Measurements from ENCODE around the gene LRP6. TPM values are rescaled to one million over a fixed set of nuclear protein-coding genes. Genes with fewer than 3 reads are reported as not detected.

The LRP6 gene
- total and polyA plus RNA-seq, 10 of the 15 experiments (the other 5 are each of a cell fraction or from before 2014, with no cell fraction given) = 1.5 to 14.9 (median 6.1) TPM

DNA sequence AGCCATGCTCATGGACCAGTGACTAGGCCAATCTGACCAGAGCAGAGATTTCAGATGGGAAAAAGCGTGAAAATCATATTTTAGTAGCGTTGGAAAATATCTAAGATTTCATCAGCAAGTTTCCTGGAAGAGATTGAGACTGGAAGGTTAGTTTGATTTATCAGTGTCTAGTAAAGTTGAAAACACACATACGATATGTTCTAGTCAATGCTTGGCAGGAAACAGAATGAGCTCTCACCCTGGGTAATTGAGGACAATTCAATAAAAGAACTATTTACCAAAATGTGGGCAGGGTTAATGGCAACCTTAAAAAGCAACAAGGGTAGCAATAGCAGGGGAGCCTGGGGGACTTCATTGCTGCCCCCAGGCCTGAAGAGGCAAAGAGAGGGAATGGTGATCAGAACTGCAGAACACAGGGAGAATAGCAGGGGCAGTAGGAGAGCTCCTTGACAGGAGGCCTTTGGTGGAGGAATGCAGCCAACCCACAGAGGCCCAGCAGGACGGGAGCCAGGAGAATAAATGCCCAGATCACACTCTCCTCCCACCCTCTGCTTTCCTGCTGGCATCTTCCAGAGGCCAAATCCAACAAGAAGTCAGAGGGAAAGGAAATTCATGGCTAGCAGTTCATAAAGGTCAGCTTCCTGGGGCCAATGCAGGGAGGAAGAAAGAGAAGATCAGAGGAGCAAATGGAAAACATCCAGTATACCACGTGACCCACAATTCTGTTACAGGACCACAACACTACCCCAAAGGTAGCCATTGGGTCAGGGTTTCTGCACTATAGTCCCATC is 27.6 kb upstream of the LRP6 start:
- no peaks in the 10 kb centered on the region for H4K20me1 ChIP-seq (ENCODE audit: control insufficient read depth, insufficient read depth)
- CTCF ChIA-PET = no interaction called here
- RAD21 ChIA-PET (ENCODE audit: unreplicated experiment) = no interaction called here
- no peak overlapping the region for H2AFZ ChIP-seq (ENCODE audit: control insufficient read depth, low read depth, low read length)
- no peak overlapping the region for H3K4me2 ChIP-seq (ENCODE audit: control insufficient read depth, insufficient read depth)
- FAIRE-seq (no peak), ATAC-seq (no peak), DNase-seq (ENCODE audit: low read depth, low spot score) (no peak)
- BruUV-seq (replicated peaks) = no TSS peak
- no peak for TF ChIP-seq BCLAF1 (IDR thresholded peaks at IDR 0.05)
- no peaks in the 10 kb centered on the region for H3K79me2 ChIP-seq (ENCODE audit: control insufficient read depth, insufficient read depth, low read length)
- no peaks in the 10 kb centered on the region for H3K4me1 ChIP-seq (ENCODE audit: control insufficient read depth, insufficient read depth, low read length)
- no peaks in the 10 kb centered on the region for H3K36me3 ChIP-seq (ENCODE audit: control insufficient read depth in 2 of 2, insufficient read depth in 2 of 2, low read length in 1 of 2)
- H3K9ac ChIP-seq (ENCODE audit: control insufficient read depth, insufficient read depth, low read length) = no peak overlapping the region
- no peak overlapping the region for H3K27ac ChIP-seq (ENCODE audit: control insufficient read depth, insufficient read depth)
- H3K27me3 ChIP-seq (replicated peaks in 1 of 2; ENCODE audit: control insufficient read depth in 2 of 2, insufficient read depth in 2 of 2, low read length in 1 of 2) = no peaks in the 10 kb centered on the region
- SMC1A ChIA-PET (ENCODE audit: uncharacterized antibody, unreplicated experiment) = no interaction called here
- POLR2A ChIA-PET = no interaction called here
- intact Hi-C loops (cut with micrococcal nuclease; ENCODE audit: unreplicated experiment) = no loop called here
- in situ Hi-C loops (cut with MboI) = no loop called here
- 52% methylated on average over 5 of the region's 5 CpGs for WGBS (ENCODE audit: insufficient coverage, insufficient replicate concordance, low lambda C conversion rate, missing lambda C conversion rate)
- no peaks in the 10 kb centered on the region; the same call in 2 of the 3 replicates for H3K9me3 ChIP-seq (replicated peaks; ENCODE audit: control insufficient read depth, insufficient read depth, low read length)
- no peak overlapping the region for H3K4me3 ChIP-seq

DNA sequence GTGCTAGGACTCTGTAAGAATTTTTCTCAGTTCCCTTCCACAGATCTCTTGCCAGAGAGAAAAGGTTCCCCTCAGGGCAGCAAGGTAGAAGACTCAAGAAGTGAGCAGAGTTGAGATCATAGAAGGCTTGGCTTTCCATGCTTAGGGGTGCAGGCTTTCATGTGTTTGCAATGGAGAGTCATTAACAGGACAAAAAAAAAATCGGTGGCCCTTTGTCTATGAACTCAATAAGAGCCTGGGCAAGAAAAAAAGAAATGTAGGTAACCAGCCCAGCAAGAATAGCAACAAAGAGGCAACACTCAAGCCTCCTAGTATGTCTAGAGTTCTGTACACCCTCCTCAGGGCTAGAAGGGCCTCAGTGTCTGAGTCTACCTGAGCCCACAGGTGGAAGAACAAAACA is 23.4 kb upstream of the LRP6 start:
- intact Hi-C loops (cut with micrococcal nuclease; ENCODE audit: unreplicated experiment) = no loop called here
- POLR2A ChIA-PET = no interaction called here
- Histone ChIP-seq H3K27me3 (replicated peaks in 1 of 2; ENCODE audit: control insufficient read depth in 2 of 2, insufficient read depth in 2 of 2, low read length in 1 of 2) (peaks cover 0 to 2% of the 10 kb centered on the region in 2 experiments; a peak in 1 of 4 replicates), H3K79me2 (ENCODE audit: control insufficient read depth, insufficient read depth, low read length) (no peaks in the 10 kb centered on the region), H3K9me3 (replicated peaks; ENCODE audit: control insufficient read depth, insufficient read depth, low read length) (no peaks in the 10 kb centered on the region; the same call in 2 of the 3 replicates), H3K36me3 (ENCODE audit: control insufficient read depth in 2 of 2, insufficient read depth in 2 of 2, low read length in 1 of 2) (no peaks in the 10 kb centered on the region), H3K9ac (ENCODE audit: control insufficient read depth, insufficient read depth, low read length) (no peak overlapping the region), H3K4me1 (ENCODE audit: control insufficient read depth, insufficient read depth, low read length) (no peaks in the 10 kb centered on the region), H3K4me2 (ENCODE audit: control insufficient read depth, insufficient read depth) (no peak overlapping the region), H2AFZ (ENCODE audit: control insufficient read depth, low read depth, low read length) (no peak overlapping the region), H3K4me3 (no peak overlapping the region), H4K20me1 (ENCODE audit: control insufficient read depth, insufficient read depth) (no peaks in the 10 kb centered on the region), H3K27ac (ENCODE audit: control insufficient read depth, insufficient read depth) (no peak overlapping the region)
- CTCF ChIA-PET = no interaction called here
- DNase-seq (ENCODE audit: low read depth, low spot score) (no peak), ATAC-seq (no peak), FAIRE-seq (no peak)
- in situ Hi-C loops (cut with MboI) = no loop called here
- no TSS peak for BruUV-seq (replicated peaks)
- SMC1A ChIA-PET (ENCODE audit: uncharacterized antibody, unreplicated experiment) = no interaction called here
- WGBS (ENCODE audit: insufficient coverage, insufficient replicate concordance, low lambda C conversion rate, missing lambda C conversion rate) = 0% methylated on average over 1 of the region's 1 CpG
- RAD21 ChIA-PET (ENCODE audit: unreplicated experiment) = no interaction called here
- TF ChIP-seq NR2F1 (conservative IDR thresholded peaks at IDR 0.05) (no peak), JUND (IDR thresholded peaks at IDR 0.05; ENCODE audit: low read depth, low read length) (no peak), MEF2B (IDR thresholded peaks at IDR 0.05; ENCODE audit: partially characterized antibody, poor library complexity, severe bottlenecking) (no peak), HDAC2 (IDR thresholded peaks at IDR 0.05) (no peak), E2F8 (IDR thresholded peaks at IDR 0.05; ENCODE audit: low read depth, partially characterized antibody) (no peak), ZNF24 (IDR thresholded peaks at IDR 0.05) (no peak), SMC3 (IDR thresholded peaks at IDR 0.05; ENCODE audit: borderline replicate concordance, low read length) (no peak), SMARCA5 (IDR thresholded peaks at IDR 0.05) (no peak), CEBPB (IDR thresholded peaks at IDR 0.05; ENCODE audit: borderline replicate concordance in 1 of 2, low read depth in 2 of 2, low read length in 2 of 2) (no peak), HDAC6 (IDR thresholded peaks at IDR 0.05; ENCODE audit: unreplicated experiment) (no peak), SREBF2 (IDR thresholded peaks at IDR 0.05; ENCODE audit: low read length) (no peak), CHD4 (IDR thresholded peaks at IDR 0.05) (no peak)

All from GM12878 (cell line).